DMS114 treated with DMSO at 0.1 percent for 48 hours (cell line): Measurements from ENCODE around the gene LAPTM5.

Experiments used
- DNase-seq: peaks from one replicate; lab custom pipeline; 2025; ENCODE audit not compliant: unreplicated experiment; lab: John Stamatoyannopoulos, UW

Gene LAPTM5

GRCh38 chr1:30787856-30788495 lies 30.4 kb upstream of the LAPTM5 start:
- DNase-seq, result no peak

GRCh38 chr1:30787266-30787665 lies 29.7 kb upstream of the LAPTM5 start:
- DNase-seq, result no peak

- no peak for DNase-seq
Observed at GRCh38 chr1:30786264-30786991, 28.9 kb upstream of the LAPTM5 start.

- no peak for DNase-seq
Observed at GRCh38 chr1:30785714-30786113, 28.1 kb upstream of the LAPTM5 start.

- DNase-seq, result no peak
Observed at GRCh38 chr1:30785181-30785580, 27.6 kb upstream of the LAPTM5 start.

GRCh38 chr1:30783256-30783915 lies 25.8 kb upstream of the LAPTM5 start:
- DNase-seq, result no peak

- peak; percentile 59 for DNase-seq
Observed at GRCh38 chr1:30782361-30783255, 25.0 kb upstream of the LAPTM5 start.

- no peak for DNase-seq
Observed at GRCh38 chr1:30781906-30782305, 24.3 kb upstream of the LAPTM5 start.

GRCh38 chr1:30780409-30780808 lies 22.8 kb upstream of the LAPTM5 start:
- no peak for DNase-seq

- peak; percentile 69 for DNase-seq
Observed at GRCh38 chr1:30779294-30780071, 21.9 kb upstream of the LAPTM5 start.

- no peak for DNase-seq
Observed at GRCh38 chr1:30778979-30779293, 21.4 kb upstream of the LAPTM5 start.

- no peak for DNase-seq
Observed at GRCh38 chr1:30778154-30778978, 20.8 kb upstream of the LAPTM5 start.

GRCh38 chr1:30777904-30778153 lies 20.3 kb upstream of the LAPTM5 start:
- no peak for DNase-seq

- DNase-seq, result no peak
Observed at GRCh38 chr1:30777060-30777903, 19.7 kb upstream of the LAPTM5 start.

- no peak for DNase-seq
Observed at GRCh38 chr1:30776097-30777059, 18.8 kb upstream of the LAPTM5 start.

- DNase-seq, result no peak
Observed at GRCh38 chr1:30775433-30775975, 17.9 kb upstream of the LAPTM5 start.

GRCh38 chr1:30774550-30775432 lies 17.2 kb upstream of the LAPTM5 start:
- no peak for DNase-seq
